HG02885 (cell line): Measurements from ENCODE around the gene MEGF11.
"Not testable (repeated sequence)": the region's sequence is repeated elsewhere in the genome, so short reads cannot be mapped to it uniquely, and the experiment has no call there.

ENCODE experiments used
- ATAC-seq: cut with Tn5 transposase; IDR thresholded peaks from one replicate; pipeline ENCODE4 v1.9.1; 2021; ENCODE audit warnings: mild to moderate bottlenecking; ENCODE audit not compliant: unreplicated experiment, poor library complexity

Gene MEGF11

DNA sequence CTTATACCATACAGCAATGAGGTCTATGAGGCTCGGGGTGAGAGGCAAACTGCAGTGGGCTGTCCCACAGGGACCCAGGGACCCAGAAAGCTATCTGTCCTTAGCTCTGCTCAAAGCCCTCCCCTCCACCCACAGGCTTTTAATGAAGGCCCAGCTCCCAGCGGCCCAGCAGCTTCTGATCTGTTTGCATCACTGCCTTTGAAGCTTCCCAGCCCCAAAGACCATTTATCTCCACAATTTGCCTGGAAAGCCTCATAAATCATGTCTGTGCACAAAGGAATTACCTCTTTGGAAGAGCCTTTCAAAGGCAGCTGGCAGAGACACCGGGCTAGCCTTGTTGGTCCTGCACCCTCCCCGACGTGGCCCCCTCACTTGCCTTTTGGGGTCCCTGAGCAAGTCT, 260.3 kb downstream of the MEGF11 start:
- no peak for ATAC-seq

DNA sequence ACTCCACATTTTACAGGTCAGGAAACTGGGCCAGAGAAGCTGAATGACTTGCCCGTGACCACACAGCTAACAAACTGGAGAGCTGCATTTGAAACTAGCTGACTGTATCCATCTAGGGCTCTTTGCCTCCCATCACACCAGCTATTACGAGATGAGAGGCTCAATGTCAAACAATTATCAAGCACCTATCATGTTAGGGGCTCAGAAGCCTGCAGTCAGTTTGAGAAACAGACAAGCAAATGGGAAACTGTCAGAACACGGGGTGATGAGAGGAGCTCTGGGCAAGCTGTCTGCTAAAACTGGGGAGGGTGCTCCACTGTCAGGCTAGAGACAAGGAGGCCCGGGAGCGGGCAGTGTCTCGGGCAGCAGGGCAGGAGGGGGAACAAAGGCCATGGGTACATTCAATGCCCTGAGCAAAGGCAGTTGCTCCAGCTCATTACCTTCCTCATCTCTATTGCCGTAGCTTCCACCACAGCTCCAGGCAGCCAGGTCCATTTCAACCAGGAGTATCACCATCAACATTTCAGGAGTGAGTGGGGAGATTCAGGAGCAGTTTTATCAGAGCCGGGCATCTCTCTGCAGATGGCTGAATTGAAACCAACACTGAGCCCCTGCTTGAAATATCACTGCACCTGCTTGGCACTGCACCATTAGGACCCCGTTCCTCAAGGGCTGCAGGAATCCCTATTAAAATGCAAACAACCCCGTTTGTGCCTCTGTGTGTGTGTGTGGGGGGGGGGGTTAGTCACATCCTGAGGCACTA, 261.6 kb downstream of the MEGF11 start:
- no peak for ATAC-seq

DNA sequence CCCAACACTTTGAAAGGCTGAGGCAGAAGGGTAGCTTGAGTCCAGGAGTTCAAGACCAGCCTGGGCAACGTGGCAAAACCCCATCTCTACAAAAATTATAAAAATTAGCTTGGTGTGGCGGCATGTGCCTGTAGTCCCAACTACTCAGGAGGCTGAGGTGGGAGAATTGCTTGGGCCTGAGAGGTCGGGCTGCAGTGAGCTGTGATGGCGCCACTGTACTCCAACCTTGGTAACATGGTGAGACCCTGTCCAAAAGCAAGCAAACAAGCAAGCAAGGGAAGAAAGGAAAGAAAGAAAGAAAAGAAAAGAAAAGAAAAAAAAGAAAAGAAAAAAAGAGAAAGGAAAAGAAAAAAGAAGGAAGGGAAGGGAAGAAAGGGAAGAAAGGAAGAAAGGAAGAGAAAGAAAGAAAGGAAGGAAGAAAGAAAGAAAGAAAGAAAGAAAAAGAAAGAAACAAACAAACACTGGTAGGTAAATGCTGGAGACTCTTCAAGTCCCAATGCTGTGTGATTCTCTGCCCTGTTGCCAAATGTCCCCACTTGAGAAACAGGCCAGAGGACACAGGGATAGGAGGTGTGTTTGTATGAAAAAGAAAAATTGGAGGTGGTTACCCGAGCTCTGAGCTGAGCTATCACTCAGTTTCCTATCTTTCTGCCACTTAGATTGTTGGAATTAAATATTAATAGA, 263.1 kb downstream of the MEGF11 start:
- no peak for ATAC-seq

DNA sequence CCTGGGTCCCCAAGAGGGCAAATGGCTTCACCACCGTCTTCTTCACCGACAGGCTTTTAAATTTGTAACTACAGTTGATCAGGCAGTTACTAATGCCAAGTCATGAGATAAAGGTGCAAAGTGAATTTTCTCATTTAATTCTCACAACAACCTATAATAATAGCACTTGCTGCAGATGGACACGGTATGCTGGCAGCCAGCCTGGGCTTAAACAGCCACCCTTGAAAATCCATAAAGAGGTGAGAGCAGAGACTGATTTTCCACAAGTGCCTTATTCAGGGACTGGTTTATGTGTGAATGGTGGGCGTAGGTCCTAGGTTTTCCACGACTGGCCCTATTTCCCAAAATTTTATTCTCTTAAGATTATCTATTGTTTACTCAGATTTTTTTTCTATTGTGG, 266.4 kb downstream of the MEGF11 start:
- ATAC-seq, result no peak

DNA sequence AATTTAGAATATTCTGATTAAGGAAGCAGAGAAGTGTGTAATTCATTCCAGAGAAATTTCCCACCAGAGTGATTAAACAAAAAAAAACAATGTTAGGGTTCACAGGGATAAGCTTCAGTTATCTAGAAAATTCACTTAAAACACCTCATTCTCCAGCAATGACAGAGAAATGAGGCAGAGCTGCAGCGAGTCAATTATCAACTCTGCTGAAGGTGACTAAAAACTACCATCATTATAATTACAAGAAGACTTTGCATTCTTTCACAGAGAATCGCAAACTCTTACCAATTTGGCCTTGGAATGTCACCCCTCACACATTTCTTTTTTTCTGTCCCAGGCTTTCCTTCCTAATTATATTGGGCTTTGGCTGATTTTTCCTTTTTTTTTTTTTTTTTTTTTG, 267.1 kb downstream of the MEGF11 start:
- no peak for ATAC-seq

DNA sequence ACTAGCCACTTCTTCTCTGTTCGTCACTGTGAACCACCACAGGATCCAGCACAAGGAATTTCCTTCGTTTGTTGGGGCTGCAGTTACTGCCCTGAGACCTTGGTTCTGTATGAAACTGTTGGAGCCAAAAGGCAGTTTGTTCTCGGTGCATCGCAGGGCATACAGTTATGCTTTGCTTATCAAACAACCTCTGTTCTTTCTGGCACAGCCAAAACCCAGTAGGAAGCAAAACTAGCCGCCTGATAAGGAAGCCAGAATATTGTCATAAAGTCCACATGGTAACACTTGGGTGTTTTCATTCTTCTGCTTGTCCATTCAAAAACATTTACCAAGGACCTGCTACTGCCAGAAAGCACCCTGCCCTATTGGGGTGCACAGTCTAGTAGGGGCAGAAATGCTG, 268.2 kb downstream of the MEGF11 start:
- no peak for ATAC-seq

DNA sequence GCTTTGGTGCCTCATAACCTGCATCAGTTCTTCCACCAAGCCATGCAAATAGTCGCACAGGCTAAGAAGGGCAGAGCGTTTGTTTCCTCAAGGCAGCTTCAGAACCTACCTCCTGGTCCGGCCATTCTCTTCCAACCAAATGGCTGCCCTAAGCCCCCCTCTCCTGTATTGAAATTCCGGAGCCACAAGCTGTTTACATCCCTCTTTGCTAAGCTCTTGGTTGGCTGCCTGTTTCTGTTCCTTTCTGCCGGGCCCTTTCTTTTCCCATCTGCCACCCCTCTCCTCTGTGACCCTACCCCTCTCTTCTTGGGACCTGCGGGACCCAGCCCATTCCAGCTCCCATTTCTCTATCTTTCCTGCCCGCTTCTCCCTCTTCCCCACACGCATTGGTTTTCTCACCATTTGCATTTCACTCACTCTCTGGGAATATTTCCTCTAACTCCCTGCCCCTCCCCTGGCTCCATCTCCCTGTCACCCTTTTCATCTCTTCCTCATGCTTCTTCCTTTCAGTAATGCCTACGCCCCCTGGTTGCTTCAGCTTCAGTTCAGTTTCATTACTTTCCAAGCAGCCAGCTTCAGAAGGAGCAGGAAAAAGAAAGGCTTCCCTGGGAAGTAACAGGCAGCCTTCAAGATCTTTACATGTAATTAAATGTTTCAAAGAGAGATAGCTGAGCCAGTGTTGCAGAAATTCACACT, 270.8 kb downstream of the MEGF11 start:
- no peak for ATAC-seq

DNA sequence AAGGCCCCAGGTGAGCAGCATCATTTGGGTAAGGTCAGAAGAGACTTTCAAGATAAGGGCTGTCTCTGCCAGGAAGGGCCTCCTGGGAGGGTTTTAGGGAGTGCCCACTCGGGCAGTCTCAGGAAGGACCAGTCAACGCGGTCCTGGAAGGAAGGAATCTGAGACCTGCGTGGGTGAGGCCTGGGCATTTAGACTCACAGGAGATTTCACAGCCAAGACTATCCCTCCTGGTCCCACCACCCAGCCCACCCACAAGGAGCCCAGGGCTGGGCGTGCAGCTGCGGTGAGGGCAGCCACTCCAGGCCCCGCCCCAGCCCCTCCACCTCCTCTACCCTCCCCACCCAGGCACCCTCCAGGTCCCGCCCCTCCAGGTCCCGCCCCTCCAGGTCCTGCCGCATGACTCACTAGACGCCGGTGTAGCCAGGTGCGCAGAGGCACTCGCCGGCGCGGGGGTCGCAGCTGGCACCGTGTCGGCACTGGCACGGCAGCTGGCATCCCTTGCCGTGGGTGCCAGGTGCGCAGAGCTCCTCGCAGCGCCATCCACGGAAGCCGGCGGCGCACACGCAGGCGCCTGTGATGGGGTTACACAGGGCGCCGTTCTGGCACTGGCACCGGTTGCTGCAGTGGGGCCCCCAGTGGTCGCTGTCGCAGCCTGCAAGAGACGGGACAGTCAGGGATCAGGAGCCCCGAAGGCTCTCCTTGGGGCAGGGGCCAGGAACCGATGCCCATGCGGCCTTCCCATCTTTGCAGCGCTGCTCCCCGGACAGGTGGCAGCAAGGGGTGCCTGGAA, 271.5 kb downstream of the MEGF11 start:
- ATAC-seq, result no peak

DNA sequence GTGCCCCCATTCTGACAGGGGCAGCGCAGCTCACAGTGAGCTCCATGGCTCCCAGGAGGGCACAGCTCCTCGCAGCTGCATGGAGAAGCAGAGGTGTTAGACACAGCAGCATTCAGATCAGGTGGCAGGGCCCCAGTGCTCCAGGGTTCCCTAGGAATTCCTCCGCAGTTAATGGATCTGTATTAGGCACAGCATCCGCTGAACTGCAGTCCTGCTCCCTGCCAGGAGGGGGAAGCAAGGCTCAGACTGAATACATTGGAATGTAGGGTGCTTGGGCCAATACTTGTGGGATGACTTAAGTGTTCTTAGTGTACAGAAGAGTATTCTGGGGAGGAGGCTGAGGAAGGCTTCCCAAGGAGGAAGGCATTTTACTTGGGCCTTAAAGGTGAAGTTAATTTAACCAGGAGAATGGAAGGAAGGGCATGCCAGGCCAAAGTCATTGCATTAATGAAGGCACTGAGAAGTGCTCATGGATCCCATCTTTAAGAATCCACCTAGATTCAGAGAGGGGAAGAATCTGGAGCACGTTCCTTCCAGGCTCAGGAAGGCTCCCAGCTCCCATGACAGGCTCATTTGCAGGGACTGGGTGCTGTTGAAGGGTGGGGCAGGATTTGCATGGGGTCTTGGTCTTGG, 272.6 kb downstream of the MEGF11 start:
- no peak for ATAC-seq

DNA sequence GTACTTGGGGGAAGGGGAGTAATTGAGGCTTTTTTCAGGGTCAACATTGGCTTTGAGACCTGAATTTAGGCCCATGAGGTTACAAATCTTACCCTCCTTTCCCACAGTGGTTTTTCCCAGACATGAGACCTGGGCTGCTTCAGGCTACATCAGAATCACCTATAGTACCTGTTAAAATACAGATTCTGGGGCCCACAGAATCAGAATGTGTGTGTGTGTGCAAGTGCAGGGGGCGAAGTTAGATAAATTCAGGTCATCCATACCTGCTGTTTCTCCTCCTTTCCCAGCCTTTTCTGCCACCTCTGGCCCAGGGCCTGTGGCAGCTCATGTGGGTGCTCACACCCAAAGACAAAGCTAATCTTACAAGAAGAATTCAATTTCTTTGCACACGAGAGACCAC, 273.7 kb downstream of the MEGF11 start:
- no peak for ATAC-seq

DNA sequence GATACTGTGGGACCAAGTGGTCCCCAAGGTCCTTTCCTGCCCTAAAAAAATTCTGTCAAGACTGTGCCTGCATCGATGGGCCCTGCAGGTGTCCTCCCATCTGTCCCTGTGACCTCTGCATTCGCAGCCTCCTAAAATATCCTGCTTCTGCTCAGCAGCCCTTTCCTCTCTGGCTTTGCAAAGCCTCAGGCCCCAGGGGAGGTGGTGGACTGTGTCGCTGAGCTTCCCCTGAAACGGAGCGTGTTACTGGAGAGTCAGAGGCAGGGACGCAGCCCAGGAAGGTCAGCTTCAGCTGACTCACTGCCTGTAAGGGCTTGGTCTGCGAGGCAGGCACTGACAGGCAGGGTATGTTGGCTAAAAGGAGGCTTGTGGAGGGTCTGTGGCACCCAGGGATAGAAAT, 274.2 kb downstream of the MEGF11 start:
- no peak for ATAC-seq

DNA sequence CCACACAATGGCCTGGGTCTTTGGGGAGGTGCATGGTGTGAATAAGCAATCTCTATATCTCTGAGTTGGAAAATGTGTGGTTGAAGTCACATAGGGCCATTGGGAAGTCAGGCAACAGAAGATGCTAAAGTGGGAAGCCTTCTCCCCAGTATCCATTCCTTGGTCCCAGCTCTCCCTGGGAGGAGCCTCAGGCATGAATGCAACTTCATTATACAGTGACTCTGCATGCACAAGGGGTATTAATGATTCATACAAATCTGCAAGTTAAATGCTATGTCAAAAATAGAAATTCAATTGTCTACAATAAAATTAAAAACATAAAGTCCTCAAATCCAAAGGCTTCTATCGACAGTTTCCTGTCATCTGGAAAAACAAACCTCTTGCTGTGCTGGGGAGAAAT, 275.4 kb downstream of the MEGF11 start:
- no peak for ATAC-seq

DNA sequence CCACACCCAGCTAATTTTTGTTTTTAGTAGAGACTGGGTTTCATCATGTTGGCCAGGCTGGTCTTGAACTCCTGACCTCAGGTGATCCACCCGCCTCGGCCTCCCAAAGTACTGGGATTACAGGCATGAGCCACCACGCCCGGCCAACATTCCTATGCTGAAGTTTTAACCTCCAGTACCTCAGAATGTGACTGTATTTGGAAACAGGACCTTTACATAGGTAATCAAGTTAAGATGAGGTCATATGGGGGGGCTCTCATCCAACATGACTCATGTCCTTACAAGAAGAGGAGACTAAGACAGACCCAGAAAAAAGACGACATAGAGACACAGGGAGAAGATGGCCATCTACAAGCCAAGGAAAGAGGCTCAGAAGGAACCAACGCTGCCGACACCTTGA, 277.4 kb downstream of the MEGF11 start:
- ATAC-seq, result not testable (repeated sequence)

DNA sequence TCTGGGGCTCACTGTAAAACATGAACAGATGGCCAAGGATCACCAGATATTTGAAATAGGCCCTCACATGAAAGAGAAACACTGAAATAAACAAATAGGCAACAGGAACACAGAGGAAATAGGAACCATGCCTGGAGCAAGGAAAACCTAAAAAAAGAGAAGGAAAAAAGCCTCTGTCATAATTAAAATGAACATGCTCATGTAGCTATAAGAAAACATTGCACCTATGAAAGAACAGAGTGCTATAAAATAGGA, 281.9 kb downstream of the MEGF11 start:
- no peak for ATAC-seq

DNA sequence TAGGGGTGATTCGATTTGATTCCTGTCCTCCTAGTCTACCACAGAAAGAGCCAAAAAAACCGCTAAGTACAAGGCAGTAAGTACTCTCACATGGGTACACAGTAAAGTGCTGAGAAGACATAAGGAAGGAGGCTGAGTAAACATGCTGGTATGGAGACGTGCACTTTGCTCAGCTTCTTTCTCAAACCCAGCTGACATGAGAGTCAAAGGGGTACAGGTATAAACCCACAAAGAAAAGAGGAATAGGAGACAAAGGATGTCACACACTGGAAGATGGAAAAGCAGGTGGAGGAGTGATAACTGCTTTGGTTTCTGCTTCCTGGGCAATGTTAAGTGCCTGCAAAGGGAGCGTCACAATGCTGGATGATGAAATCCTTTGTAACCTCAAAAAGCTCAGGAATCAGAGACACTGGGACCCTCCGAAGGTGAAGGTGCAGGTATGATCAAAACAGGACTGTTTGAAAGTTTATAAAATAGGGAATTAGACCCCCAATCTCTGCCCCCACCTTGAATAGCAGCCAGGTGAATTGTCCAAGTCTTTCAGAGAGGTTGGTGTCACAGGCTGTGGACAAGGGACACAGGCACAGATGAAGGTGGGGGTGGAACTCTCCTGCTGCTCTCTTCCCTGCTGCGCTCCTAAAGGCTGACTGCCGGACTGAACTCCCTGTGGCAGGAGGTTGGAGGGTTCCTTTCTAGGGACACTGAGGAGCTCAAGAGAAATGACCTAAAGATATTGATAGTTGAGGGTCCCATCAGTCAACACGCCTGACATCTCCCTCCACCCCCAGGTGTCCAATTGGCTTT, 282.4 kb downstream of the MEGF11 start:
- no peak for ATAC-seq

DNA sequence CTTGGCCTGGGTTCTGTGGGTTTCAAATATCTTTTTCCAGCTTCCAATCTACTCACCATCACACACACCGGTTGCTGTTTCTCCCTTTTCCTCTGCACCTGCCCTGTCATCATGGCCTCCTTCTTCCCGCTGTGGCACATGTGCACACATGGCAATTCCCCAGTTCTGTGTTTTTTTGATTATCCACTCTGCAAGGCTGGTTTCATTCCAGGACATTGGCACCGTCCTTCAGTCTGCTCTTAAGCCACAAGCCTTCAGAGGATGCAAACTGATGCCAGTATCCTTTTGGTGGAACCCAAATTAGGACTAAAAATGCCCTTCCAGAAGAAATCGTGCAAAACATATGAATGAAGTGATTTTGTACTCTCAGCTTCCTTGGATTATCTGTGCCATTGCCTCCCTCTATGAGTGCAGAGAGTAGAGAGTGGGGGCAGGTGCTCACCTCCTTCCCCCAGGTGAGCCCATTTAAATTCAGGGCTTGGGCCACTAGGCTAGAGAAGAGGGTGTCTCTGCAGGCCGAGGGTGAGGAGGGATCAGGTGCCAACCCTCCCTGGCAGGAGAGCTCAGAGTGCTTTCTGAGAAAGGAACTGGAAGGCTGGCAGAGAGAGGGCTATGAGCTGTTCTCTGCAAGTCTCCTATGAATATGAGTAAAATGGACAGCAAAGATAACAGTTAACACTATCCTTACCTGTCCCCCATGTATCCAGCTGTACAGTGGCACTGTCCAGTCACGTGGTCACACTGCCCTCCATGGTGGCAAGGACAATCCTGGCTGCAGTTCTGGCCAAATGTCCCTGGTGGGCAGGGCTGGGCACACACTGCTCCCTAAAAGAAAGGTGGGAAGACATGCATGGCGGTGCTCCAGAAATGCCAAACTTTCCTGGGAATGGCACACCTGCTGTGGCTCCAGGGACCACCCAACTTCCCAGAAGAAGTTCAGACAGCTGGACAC, 283.4 kb downstream of the MEGF11 start:
- ATAC-seq, result no peak

DNA sequence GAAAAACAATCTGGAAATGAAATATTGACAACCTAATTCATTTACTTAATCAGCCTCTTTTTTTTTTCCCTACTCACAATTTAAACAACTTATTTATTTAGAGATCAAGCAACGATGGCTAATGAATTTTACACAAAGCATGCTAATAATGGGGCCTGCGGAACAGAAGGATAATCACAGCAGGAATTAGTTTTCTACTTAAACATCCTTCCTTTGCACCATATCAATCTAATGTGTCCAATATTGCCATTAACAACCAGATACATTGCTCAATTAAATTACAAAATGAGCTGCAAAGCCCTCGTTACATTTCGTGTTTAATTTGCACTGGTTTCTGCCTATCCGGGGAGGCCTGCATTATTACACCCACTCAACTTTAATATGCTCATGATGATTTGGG, 285.0 kb downstream of the MEGF11 start:
- no peak for ATAC-seq

DNA sequence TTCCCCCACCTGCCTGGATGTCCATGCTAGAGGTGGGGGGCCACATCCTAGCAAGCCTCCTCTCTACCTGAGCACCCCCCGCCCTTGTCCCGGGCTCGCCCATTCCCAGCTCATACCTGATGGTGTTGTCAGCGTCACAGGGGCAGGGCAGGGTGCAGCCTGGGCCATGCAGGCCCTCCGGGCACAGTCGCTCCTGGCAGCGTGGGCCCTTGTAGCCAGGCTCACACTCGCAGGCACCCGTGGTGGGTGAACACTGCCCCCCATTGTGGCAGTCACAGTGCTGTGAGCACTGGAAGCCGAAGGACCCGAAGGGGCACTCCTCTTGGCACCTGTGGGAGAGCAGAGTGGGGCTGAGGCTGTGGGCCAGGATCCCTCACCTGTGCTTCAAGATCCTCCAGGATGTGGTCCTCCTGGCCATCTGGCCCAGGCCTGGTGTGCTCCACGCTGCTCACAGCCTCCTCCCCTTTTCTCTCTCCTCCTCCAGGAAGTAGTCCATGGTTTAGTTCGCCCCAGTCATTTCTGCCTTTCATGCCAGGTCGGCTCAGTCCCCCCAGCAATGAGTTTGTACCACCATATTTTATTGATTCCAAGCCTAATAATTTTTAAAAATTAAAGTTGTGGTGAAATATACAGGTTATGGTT, 288.6 kb downstream of the MEGF11 start:
- ATAC-seq, result no peak
